HG02642 (cell line): Measurements from ENCODE around the gene MGLL.
"Not testable (repeated sequence)": the region's sequence is repeated elsewhere in the genome, so short reads cannot be mapped to it uniquely, and the experiment has no call there.

Source experiments
- ATAC-seq: cut with Tn5 transposase; IDR thresholded peaks from one replicate; pipeline ENCODE4 v1.9.1; 2021; ENCODE audit warnings: mild to moderate bottlenecking; ENCODE audit not compliant: unreplicated experiment, poor library complexity

The MGLL gene

DNA sequence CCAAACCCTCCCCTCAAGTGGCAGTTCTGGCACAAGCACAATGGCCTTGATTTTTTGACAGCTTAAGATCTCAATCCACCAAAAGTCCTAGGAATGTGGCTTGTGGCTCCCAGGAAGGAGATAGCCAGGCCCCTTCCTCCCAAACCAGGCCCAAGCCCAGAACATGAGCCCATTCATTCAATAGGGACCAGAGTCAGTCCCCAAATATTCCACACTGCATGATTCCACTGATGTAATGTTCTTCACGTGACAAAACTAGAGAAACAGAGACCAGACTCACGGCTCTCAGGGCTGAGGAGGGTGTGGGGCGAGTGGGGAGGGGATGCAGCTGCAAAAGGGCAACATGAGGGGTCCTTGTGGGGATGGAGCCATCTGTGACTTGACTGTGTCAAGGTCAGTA lies 124.0 kb downstream of the MGLL start:
- no peak for ATAC-seq

DNA sequence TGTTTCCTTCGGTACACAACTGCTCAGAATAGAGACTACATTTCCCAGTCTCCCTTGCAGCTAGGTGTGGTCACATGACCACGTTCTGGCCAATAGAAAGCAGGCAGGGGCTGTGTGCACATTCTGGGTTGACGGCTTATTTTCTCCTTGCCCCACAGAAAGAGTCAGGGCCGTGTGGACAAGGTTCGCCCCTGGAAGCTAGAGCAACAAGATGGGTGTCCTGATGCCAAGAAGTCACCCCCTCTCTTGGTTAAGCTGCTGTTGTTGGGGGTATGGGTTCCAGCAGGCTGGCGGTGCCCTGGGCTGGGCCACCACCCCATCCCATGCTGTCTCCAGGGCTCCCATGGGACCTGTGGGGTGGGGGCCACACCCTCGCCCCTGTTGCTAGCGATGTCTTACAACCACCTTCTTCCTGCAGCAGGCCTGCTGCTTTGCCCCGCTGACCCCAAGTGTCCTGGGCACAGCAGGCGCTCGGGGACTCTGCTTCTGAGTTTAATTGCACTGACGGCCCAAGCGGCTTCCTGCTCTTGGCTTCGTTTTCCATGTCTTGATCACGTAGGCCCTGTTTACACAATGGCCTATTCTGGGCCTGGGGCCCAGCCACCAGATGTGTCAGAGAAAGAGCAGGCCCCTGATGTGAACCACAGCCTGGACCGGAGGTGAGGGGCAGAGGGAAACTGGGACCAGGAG lies 124.6 kb downstream of the MGLL start:
- peak; percentile 62 for ATAC-seq

DNA sequence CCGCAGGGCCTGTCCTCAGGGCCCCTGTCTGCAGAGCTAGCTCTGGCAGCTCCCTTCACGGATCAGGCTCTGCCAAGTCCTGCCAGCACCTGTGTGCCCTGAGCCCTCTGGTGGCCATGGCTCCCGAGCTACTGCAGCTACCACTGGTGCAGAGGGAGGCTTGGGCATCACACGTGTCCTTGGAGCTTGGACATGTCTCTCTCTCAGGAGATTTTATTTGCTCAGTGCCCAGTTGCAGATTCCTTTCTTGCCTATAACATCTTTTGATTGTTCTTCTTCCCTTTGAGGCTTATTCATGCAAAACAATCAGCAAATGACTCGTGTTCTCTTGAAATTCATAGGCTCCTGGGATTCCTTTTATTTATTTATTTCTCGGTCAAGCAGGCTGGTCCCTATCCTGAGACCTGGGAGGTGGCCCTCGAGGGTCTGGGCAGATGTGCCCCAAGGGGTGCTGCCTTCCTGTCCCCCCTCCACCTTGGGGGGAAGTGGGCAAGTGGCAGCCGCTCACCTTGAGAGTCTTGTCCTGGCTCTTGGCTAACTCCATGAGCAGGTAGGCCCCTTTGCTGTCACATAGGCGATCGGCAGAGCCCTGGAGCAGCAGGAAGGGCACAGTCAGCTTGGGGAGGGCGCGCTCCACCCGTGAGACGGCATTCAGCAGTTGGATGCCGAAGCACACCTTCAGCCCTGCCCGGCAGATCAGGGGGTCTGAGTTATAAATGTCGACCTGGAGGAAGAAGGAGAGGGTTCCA lies 127.7 kb downstream of the MGLL start:
- no peak for ATAC-seq

DNA sequence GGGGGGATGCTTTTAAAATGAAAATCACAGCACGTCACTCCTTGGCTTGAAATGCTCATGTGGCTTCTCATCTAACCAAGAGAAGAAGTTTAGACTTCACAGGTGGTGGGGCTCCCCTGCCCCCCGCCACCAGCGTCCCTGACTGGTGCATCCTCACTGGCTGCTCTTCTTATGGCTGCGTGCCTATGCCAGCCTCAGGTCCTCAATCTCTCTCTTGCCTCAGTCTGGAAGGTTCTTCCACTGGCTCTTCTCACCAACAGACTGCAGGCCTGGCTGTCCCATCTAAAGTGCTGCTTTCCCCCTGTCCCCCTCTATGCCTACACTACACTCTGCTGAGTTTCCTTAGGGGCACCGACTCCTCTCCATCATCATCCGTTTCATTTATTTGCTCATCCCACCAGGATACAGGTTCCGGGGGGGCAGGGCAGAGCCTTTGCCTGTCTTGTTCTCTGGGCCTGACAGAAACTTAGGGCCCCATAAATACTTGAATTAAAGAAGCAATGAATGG lies 128.9 kb downstream of the MGLL start:
- no peak for ATAC-seq

DNA sequence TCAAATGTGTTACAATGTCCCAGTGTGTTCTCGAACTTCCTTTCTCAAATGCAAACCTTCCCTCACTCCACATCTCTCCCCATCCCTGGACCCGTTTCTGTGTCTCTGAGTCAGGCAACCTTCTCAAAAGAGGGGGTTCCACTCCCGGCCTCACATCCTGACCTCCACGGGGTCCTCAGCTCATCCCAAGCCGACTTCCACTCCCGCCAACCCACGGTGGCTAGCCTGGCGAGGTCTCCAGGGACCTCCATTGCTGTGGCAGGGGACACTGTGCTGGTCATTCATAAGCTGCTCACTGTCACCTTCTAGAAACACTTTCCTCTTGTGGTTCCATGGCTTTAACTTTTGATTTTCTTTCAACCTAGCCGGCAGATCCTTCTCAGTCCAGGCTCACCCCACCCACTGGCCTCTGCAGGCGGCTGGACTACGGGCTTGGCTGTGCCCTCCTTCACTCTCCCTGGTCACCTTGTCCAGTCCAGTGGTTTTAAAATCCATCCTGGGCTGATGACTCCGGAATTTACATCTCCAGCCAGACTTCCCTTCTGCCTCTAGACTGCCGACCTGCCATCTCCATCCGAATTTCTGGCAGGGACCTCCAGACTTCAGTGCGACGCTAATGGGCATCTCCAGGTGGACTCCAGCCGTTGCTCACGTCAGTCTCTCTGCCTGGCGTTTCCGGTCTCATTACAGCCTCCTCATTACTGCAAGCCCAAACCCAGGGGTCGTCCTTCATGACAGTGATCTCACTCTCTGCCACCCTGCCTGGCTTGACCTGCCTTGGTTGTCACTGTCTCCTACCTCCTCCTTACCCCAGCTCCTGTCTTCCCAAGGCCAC lies 129.6 kb downstream of the MGLL start:
- no peak for ATAC-seq

DNA sequence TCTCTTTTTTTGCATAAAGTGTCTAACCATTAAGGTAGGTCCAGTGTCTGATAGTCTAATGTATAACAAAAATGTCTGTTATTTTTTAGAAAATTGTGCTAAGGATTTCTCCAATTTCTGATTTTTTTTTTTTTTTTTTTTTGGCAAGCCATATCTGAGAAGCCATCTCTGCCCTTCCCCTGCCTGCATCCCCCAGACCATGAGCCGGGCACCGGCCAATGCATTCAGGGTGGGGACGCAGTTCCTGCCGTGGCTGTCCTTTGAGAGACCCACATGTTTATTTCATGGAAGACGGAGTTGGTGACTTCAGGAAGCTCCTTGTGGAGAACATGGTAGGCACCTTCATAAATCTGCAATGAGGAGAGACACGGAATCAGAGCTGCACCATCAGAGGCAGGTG lies 130.3 kb downstream of the MGLL start:
- ATAC-seq: no peak

DNA sequence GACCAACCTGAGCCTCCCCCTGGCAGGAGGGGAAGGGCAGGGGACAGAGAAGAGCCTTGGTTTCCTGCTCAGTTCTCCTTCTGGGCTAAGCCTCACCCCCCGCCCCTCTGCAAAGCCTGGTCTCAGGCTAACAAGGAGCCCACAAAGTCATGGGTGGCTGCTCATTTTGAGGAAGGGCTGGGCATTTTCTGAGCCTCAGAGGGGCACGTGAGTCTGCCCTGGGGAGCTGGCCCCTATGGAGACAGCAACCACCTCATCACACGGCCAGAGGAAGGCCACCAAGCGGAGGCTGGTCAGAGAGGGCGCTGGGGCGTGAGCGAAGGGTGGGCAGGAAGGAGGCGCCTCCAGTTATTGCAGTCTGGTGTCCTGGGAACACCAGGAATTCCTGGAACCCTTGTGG lies 130.8 kb downstream of the MGLL start:
- ATAC-seq: no peak

DNA sequence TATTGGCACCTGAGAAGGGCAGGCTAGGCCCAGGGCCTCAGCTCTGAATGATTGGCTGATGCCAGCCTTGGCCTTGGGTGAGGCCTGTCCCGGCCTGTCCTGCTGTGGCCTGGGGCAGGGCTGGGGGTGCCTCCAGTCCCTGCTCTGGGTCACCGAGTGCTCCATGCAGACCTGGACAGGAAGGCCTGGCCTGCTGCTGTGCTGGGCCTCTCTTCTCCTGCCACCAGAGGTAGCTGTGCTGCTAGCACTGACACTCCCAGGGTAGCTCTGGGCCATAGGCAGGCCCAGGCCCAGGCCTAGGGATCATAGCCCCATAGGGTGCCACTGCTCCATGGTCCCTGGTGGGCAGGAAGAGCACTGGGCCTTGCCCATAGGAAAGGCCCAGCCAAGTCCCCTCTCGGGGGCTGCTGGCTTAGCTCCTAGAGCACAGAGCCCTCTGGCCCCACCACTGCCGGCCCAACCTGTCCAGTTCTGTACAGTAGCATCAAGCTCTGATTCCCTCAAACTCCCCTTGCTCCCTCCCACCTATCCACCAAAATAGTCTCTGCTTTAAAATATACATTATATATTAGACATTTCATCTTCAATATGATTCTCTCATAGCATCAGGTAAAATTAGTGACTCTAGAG lies 131.4 kb downstream of the MGLL start:
- no peak for ATAC-seq

DNA sequence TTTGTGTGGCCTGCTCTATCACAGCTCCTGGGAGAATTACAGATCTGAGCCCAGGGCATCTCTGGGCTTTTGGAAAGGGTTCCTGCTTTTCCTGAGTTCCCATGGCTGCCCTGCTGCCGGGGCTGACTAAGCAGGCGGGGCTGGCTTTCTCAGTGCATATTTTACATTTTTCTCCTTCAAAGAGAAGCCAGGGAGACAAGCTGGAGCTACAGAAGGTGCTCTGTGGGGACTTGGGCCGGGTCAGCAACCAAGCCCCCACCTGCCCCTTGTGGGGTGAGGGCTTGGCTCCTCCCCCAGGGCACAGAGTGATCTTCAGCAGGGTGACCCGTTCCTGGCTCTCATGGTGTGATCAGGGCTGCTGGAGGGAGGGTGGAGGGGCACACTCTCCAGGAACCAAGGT lies 132.2 kb downstream of the MGLL start:
- no peak for ATAC-seq

DNA sequence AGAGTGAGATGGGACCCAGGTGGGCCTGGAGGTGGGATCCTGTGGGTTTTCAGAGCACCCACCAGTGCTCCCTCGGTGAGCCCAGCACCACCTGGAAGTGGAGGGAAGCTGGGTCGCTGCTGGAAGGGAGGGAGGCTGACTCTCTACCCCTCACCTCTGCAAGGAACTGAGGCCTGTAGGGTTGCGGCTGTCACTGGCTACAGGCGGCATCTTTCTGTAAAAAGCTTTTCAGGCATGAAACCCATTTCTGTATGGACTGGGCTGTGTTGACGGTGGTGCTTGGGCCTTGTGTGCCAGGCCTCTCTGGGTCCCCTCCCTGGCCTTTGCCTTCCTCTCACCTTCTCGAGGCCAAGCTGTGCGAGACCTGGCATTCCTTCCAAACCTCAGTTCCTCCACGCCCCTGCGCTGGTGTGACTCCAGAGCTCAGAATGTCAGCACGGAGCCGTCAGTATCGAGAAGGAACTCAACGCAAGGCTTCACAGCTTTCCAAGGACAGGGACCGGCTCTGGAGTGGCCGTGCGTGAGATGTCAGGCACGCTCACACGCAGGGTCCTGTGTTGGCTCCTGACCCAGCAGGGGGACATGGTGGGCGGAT lies 133.0 kb downstream of the MGLL start:
- no peak for ATAC-seq

DNA sequence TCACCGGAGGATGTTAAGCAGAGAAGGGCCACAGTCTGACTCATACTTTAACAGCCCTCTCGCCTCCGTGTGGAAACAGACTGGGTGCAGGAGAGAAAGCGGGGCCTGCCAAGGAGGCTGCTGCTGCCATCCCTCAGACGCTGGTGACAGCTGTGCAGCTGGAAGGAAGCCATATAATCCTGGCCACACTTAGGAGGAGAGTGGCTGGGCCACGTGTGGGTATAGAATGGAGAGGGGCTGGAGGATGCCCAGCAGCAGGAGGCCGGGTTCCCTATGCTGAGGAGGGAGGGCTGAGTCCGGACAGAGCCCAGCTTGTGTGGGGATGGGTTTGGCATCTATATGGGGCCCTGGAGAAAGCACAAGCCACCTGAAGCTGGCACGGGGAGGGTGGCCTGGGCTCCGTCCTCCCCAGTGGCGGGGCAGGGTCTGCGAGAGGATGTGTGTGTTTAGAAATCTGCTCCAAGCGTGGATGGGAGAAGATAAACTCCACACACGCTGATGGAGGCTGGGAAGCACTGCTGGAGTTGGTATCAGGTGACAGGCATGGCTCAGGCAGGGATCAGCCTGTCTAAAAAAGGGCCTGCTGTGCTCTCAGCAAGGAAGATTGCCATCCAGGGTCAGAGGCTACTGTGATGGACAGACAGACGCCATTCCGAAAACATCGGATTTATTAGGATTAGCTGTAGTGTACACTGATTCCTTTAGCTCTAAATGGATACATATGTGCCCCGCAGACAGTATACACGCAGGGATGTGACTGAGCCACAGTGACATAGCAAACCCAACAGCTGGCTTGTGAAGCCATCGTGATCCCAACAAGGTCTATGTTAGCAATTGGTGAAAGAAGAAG lies 133.7 kb downstream of the MGLL start:
- no peak for ATAC-seq

DNA sequence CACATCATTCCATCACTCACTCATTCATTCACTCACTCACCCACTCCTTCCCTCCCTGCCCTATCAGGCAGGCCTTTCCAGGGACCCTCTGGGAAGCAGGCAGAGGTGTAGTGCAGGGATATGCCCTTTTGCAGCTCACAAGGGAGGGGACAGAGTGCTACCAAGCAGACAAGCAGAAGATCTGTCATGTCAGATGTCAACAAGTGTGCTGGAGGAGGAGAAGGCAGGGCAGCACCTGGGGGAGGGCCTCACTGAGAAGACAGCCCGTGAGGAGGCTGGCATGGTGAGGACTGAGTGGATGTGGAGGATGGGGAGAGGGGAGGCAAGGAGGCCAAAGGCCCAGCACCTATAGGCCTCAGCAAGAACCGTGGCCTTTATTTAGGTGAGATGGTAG lies 134.3 kb downstream of the MGLL start:
- no peak for ATAC-seq

DNA sequence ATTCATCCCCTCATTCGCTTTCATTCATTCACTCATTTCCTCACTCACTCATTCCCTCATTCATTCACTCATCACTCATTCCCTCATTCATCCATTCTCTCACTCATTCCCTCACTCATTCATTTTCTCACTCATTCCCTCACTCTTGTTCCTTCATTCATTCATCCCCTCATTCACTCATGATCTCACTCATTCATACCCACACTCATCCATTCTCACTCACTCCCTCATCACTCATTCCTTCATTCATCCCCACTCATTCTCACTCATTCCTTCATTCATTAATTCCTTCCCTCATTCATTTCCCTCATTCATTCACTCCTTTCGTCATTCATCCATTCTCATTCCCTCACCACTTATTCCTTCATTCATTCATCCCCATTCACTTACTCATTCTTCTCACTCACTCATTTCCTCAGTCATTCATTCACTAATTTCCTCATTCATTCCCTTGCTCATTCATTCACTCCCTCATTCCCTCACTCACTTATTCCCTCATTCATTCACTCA lies 135.0 kb downstream of the MGLL start:
- ATAC-seq: no peak

DNA sequence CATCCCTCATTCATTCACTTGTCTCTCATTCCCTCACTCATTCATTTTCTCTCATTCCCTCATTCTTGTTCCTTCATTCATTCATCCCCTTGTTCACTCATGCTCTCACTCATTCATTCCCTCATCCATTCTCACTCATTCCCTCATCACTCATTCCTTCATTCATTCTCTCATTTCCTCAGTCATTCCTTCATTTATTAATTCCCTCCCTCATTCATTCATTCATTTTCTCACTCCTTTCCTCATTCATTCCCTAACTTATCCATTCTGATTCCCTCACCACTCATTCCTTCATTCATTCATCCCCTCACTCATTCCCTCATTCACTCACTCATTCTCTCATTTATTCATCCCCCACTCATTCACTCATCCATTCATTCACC lies 135.8 kb downstream of the MGLL start:
- ATAC-seq: no peak

DNA sequence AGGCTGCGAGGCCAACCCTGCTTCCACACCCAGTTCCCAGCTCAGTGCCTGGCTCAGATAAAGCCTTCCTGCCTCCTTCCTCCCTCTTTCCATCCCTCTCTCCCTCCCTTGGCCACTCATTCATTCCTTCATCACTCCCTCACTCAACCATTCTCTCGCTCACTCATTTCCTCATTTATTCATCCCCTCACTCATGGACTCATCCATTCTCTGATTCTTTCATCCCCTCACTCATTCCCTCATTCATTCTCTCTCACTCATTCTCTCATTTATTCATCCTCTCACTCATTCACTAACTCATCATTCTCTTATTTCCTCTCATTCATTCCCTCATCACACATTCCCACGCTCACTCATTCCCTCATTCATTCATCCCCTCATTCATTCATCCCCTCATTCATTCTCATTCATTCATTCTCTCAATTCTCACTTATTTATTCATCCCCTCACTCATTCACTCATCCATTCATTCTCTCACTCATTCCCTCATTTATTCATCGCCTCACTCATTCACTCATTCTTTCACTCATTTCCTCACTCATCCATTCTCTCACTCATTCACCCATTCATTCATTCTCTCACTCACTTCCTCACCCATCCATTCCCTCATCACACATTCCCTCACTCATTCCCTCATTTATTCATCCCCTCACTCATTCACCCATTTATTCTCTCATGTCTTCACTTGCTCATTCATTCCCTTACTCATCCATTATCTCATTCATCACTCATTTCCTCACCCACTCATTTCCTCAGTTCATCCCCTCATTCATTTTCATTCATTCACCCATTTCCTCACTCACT lies 136.4 kb downstream of the MGLL start:
- no peak for ATAC-seq

DNA sequence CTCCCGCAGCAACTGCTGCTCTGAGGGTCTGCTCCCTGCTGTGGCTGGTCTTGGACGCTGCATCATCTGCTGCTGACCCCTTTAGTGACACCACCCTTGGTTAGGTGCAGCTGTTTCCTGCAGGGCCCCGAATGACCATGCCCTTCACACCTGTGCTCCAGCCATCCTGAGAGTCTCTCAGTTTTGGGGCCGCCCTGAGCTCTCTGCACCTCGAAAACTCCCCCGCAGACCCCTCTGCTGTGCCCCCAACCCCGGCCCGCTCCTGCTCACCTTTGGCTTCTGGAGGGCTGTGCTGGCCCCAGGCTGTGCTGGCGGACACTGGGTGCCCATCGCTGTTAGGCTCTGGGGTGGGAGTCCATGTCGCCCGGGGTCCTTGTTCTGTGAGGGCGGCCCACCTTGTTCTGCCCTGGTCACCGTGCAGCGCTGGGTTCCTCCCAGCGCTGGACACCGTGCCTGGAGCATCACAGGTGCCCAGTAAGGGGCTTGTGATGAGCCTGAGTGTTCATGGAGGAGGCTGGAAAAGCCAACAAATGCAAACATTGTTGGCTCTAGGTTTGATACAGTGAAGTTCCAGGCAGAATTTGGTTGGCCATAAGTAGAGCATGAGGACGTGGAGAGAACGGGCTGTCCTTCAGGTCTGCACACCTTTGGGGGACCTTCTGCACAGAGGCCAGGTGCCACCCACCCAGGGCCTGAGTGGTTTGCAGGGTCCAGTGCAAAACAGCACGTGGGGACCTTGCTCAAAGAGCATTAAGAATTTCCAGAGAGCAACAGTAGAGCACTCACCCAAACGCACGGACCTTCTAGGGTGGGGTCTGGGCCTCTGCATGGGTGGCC lies 137.2 kb downstream of the MGLL start:
- no peak for ATAC-seq

DNA sequence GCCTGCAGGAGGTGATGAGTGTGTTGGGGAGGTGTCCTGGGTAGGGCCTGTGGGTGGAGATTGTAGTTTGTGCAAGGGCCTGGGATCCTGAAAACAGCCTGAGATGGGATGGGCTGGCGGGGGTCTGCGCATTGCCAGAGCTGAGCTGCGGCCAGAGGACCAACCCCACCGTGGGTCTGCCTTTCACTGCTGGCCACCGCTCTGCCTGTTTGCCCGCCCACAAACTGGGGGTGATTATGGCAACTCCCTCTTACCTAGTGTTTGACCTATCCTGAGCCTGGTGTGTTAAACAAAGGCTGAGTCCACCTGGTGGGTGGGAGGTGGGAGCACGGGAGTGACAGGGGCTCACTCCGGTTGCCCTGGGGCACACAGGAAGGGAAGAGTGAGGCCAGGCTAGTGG lies 139.8 kb downstream of the MGLL start:
- no peak for ATAC-seq

DNA sequence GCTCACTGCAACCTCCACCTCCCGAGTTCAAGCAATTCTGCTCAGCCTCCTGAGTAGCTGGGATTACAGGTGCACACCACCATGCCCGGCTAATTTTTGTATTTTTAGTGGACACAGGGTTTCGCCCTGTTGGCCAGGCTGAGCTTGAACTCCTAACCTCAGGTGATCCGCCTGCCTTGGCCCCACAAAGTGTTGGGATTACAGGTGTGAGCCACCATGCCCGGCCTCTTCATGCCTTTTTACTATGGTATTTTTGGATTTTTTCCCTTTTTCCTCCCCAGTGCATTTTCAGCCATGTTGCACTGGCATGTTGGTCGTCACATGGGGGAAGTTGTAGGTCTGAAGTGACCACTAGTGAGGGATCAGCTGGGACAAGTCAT lies 140.2 kb downstream of the MGLL start:
- not testable (repeated sequence) for ATAC-seq
